H9 (cell line): ENCODE data around the gene ANKIB1. TPM values are rescaled to one million over a fixed set of nuclear protein-coding genes. Genes with fewer than 3 reads are reported as not detected.

Experiments used
- DNase-seq: peaks from one replicate; pipeline ENCODE4 v3.0.0-alpha.2; 2017
- H2AFZ ChIP-seq: one replicate; pipeline ENCODE4 v1.6.1; 2013; ENCODE audit warnings: mild to moderate bottlenecking, low read length, control low read depth, moderate library complexity
- H2AK5ac ChIP-seq: 2 replicates; pipeline ENCODE4 v1.6.1; 2013; ENCODE audit warnings: low read length, control low read depth, mixed read lengths; ENCODE audit not compliant: insufficient read length
- H2BK120ac ChIP-seq: one replicate; pipeline ENCODE4 v1.6.1; 2013; ENCODE audit warnings: low read depth, mild to moderate bottlenecking, low read length, control low read depth, inconsistent platforms; ENCODE audit not compliant: poor library complexity, severe bottlenecking
- H2BK12ac ChIP-seq: 2 replicates; pipeline ENCODE4 v1.6.1; 2013; ENCODE audit warnings: low read length, control low read depth, mixed read lengths, low read depth; ENCODE audit not compliant: insufficient read length
- H2BK15ac ChIP-seq: 2 replicates; pipeline ENCODE4 v1.6.1; 2013; ENCODE audit warnings: low read depth, low read length, control low read depth
- H2BK20ac ChIP-seq: one replicate; pipeline ENCODE4 v1.6.1; 2013; ENCODE audit warnings: low read depth, mild to moderate bottlenecking, low read length, control low read depth, inconsistent platforms; ENCODE audit not compliant: poor library complexity, severe bottlenecking
- H2BK5ac ChIP-seq: 2 replicates; pipeline ENCODE4 v1.6.1; 2013; ENCODE audit warnings: low read length, control low read depth, mixed read lengths; ENCODE audit not compliant: insufficient read length
- H3K14ac ChIP-seq: 2 replicates; pipeline ENCODE4 v1.6.1; 2013; ENCODE audit warnings: low read length, control low read depth; ENCODE audit not compliant: insufficient read depth
- H3K18ac ChIP-seq: 2 replicates; pipeline ENCODE4 v1.6.1; 2013; ENCODE audit warnings: low read depth, mild to moderate bottlenecking, mixed read lengths, low read length, control low read depth; ENCODE audit not compliant: insufficient read length
- H3K23ac ChIP-seq: 2 replicates; pipeline ENCODE4 v1.6.1; 2013; ENCODE audit warnings: low read length, control low read depth, mixed read lengths, low read depth; ENCODE audit not compliant: insufficient read length
- H3K23me2 ChIP-seq: 2 replicates; pipeline ENCODE4 v1.6.1; 2013; ENCODE audit warnings: low read depth, mild to moderate bottlenecking, mixed read lengths, low read length, control low read depth; ENCODE audit not compliant: insufficient read length, poor library complexity, severe bottlenecking
- H3K27ac ChIP-seq: 2 replicates; pipeline ENCODE4 v1.5.1; 2013; ENCODE audit warnings: low read length, control low read depth, mixed read lengths, low read depth; ENCODE audit not compliant: insufficient read length
- H3K27me3 ChIP-seq: 2 replicates; pipeline ENCODE4 v1.6.1; 2013; ENCODE audit warnings: low read length, control low read depth, inconsistent platforms; ENCODE audit not compliant: insufficient read depth
- H3K4ac ChIP-seq: 2 replicates; pipeline ENCODE4 v1.6.1; 2013; ENCODE audit warnings: low read depth, mild to moderate bottlenecking, control low read depth, inconsistent platforms, low read length, moderate library complexity
- H3K4me1 ChIP-seq: 2 replicates; pipeline ENCODE4 v1.6.1; 2013; ENCODE audit warnings: low read length, control low read depth, inconsistent platforms; ENCODE audit not compliant: insufficient read depth
- H3K4me2 ChIP-seq: 2 replicates; pipeline ENCODE4 v1.6.1; 2013; ENCODE audit warnings: low read length, control low read depth, mixed read lengths; ENCODE audit not compliant: insufficient read length, insufficient read depth
- H3K56ac ChIP-seq: 2 replicates; pipeline ENCODE4 v1.6.1; 2013; ENCODE audit warnings: low read depth, mild to moderate bottlenecking, mixed read lengths, low read length, control low read depth; ENCODE audit not compliant: insufficient read length
- H3K79me1 ChIP-seq: 2 replicates; pipeline ENCODE4 v1.6.1; 2013; ENCODE audit warnings: low read depth, mild to moderate bottlenecking, moderate library complexity, low read length, control low read depth, inconsistent platforms; ENCODE audit not compliant: insufficient read depth, poor library complexity, severe bottlenecking
- H3K79me2 ChIP-seq: 2 replicates; pipeline ENCODE4 v1.6.1; 2013; ENCODE audit warnings: low read length, control low read depth, inconsistent platforms; ENCODE audit not compliant: insufficient read depth
- H3K9ac ChIP-seq: 2 replicates; pipeline ENCODE4 v1.6.1; 2013; ENCODE audit warnings: low read length, control low read depth, mixed read lengths; ENCODE audit not compliant: insufficient read length; ENCODE audit errors: extremely low read depth
- H3K9me3 ChIP-seq: one replicate; pipeline ENCODE4 v1.6.1; 2013; ENCODE audit warnings: low read depth, low read length, inconsistent platforms; ENCODE audit not compliant: control insufficient read depth
- H3T11ph ChIP-seq: one replicate; pipeline ENCODE4 v1.6.1; 2013; ENCODE audit warnings: mild to moderate bottlenecking, low read length, control low read depth, inconsistent platforms
- H4K20me1 ChIP-seq: one replicate; pipeline ENCODE4 v1.6.1; 2013; ENCODE audit not compliant: control insufficient read depth, insufficient read length, insufficient read depth
- H4K5ac ChIP-seq: 2 replicates; pipeline ENCODE4 v1.6.1; 2013; ENCODE audit warnings: low read depth, mild to moderate bottlenecking, mixed read lengths, low read length, control low read depth; ENCODE audit not compliant: insufficient read length
- H4K8ac ChIP-seq: replicated peaks from 2 replicates; pipeline ENCODE4 v1.6.1; 2013; ENCODE audit warnings: low read length, control low read depth, mixed read lengths, low read depth; ENCODE audit not compliant: insufficient read length
- H4K91ac ChIP-seq: 2 replicates; pipeline ENCODE4 v1.6.1; 2013; ENCODE audit warnings: low read depth, mild to moderate bottlenecking, moderate library complexity, mixed read lengths, low read length, control low read depth; ENCODE audit not compliant: insufficient read length
- H3K27ac Mint-ChIP-seq, 3 experiments: 2 replicates in 2 of 3; 3 replicates in 1 of 3; pipeline ENCODE4 v1.8.0; 2020 to 2021; ENCODE audit warnings: mixed read lengths in 3 of 3, mild to moderate bottlenecking in 1 of 3, moderate library complexity in 1 of 3
- H3K27me3 Mint-ChIP-seq: 2 replicates; pipeline ENCODE4 v1.8.0; 2021; ENCODE audit warnings: low read depth, mild to moderate bottlenecking, moderate library complexity, mixed read lengths
- H3K36me3 Mint-ChIP-seq, 3 experiments: 2 replicates in 2 of 3; 3 replicates in 1 of 3; pipeline ENCODE4 v1.8.0; 2020 to 2021; ENCODE audit warnings: low read depth in 3 of 3, mixed read lengths in 3 of 3; ENCODE audit not compliant: insufficient read depth in 1 of 3
- H3K4me1 Mint-ChIP-seq, 2 experiments: 2 replicates each; pipeline ENCODE4 v1.8.0; 2020; ENCODE audit warnings: mixed read lengths in 2 of 2
- H3K4me3 Mint-ChIP-seq, 2 experiments: 2 replicates in 1 of 2; 3 replicates in 1 of 2; pipeline ENCODE4 v1.8.0; 2020 to 2021; ENCODE audit warnings: mild to moderate bottlenecking in 2 of 2, mixed read lengths in 2 of 2, moderate library complexity in 1 of 2
- H3K9me3 Mint-ChIP-seq, 2 experiments: 2 replicates in 1 of 2; 3 replicates in 1 of 2; pipeline ENCODE4 v1.8.0; 2020; ENCODE audit warnings: mild to moderate bottlenecking in 2 of 2, mixed read lengths in 2 of 2, moderate library complexity in 1 of 2
- CTCF ChIP-seq: fragments of 200-600 bp; sonication (generic); conservative IDR thresholded peaks from 3 replicates; pipeline ENCODE4 v1.8.0; 2021; ENCODE audit warnings: antibody characterized with exemption, mild to moderate bottlenecking
- WGBS: extraction: QIAGEN DNeasy Blood & Tissue Kit; methylation state at CpG from one replicate; pipeline ENCODE4 v1.1.7; 2013; ENCODE audit warnings: missing lambda C conversion rate, low lambda C conversion rate, mixed read lengths; ENCODE audit not compliant: insufficient read length; ENCODE audit errors: extremely low coverage; 5-methylcytosine and 5-hydroxymethylcytosine counted together
- total RNA-seq: library from RNA; stranded (reverse); gene quantifications from 2 replicates; pipeline ENCODE4 v1.2.1, GENCODE V29; 2021

The ANKIB1 gene
- total RNA-seq, 1 experiment from 2014 or later: 42.0 TPM

GRCh38 chr7:92325858-92326257, 80.1 kb downstream of the ANKIB1 start:
- Histone ChIP-seq H3K4me2 (no peak overlapping the region), H3K27ac (no peak overlapping the region), H2BK5ac (no peak overlapping the region), H3K79me2 (no peaks in the 10 kb centered on the region), H2BK15ac (no peak overlapping the region), H3K4ac (no peak overlapping the region), H3K18ac (no peak overlapping the region), H3K56ac (no peak overlapping the region), H3K4me1 (no peaks in the 10 kb centered on the region), H3K27me3 (no peaks in the 10 kb centered on the region), H3K9me3 (no peaks in the 10 kb centered on the region), H3T11ph (no peak overlapping the region), H4K8ac (no peak overlapping the region), H2BK20ac (no peak overlapping the region), H2AK5ac (no peak overlapping the region), H3K23me2 (no peaks in the 10 kb centered on the region), H2AFZ (no peak overlapping the region), H4K5ac (no peak overlapping the region), H2BK12ac (no peak overlapping the region), H2BK120ac (no peak overlapping the region), H3K79me1 (no peaks in the 10 kb centered on the region), H4K91ac (no peak overlapping the region), H3K9ac (no peak overlapping the region), H3K14ac (no peak overlapping the region), H4K20me1 (no peaks in the 10 kb centered on the region), H3K23ac (no peak overlapping the region)
- H3K27me3 Mint-ChIP-seq: no peaks in the 10 kb centered on the region
- H3K27ac Mint-ChIP-seq: no peak overlapping the region
- H3K4me1 Mint-ChIP-seq: no peaks in the 10 kb centered on the region
- DNase-seq: no peak
- H3K4me3 Mint-ChIP-seq: no peak overlapping the region
- no peaks in the 10 kb centered on the region for H3K9me3 Mint-ChIP-seq
- no peak for TF ChIP-seq CTCF
- WGBS: no CpG with 5 or more reads among the region's 2 CpGs
- H3K36me3 Mint-ChIP-seq: peaks cover 0 to 2% (median 0%) of the 10 kb centered on the region in 3 experiments; a peak in 3 of 7 replicates
